Astrocyte (in vitro differentiated cells and primary cell): ENCODE results near the gene CDC37. TPM values are rescaled to one million over a fixed set of nuclear protein-coding genes. Genes with fewer than 3 reads are reported as not detected.

Source experiments
- DNase-seq: peaks from one replicate; pipeline ENCODE4 v3.0.0-alpha.2; 2010; ENCODE audit warnings: low read depth
- FAIRE-seq: peaks from 2 replicates; lab custom pipeline; 2011; peaks lifted over from hg19 to GRCh38; lab: Jason Lieb, UNC
- H2AFZ ChIP-seq: 2 replicates; pipeline ENCODE4 v1.6.0; 2012; ENCODE audit warnings: low read depth, low read length, inconsistent platforms
- H3K27ac ChIP-seq: 2 replicates; pipeline ENCODE4 v1.5.1; 2011; ENCODE audit warnings: low read depth, low read length, inconsistent platforms
- H3K27me3 ChIP-seq: 2 replicates; pipeline ENCODE4 v1.6.0; 2011; ENCODE audit warnings: low read length, inconsistent platforms; ENCODE audit not compliant: insufficient read depth
- H3K36me3 ChIP-seq: 2 replicates; pipeline ENCODE4 v1.5.1; 2011; ENCODE audit warnings: low read length, inconsistent platforms; ENCODE audit not compliant: insufficient read depth
- H3K4me1 ChIP-seq: 2 replicates; pipeline ENCODE4 v1.5.1; 2011; ENCODE audit warnings: low read length, inconsistent platforms; ENCODE audit not compliant: insufficient read depth
- H3K4me2 ChIP-seq: 2 replicates; pipeline ENCODE4 v1.6.0; 2012; ENCODE audit warnings: low read length, inconsistent platforms
- H3K4me3 ChIP-seq: 2 replicates; pipeline ENCODE4 v1.5.1; 2011; ENCODE audit warnings: low read depth, mild to moderate bottlenecking, low read length, inconsistent platforms; ENCODE audit not compliant: insufficient read depth
- H3K79me2 ChIP-seq: 2 replicates; pipeline ENCODE4 v1.6.0; 2012; ENCODE audit warnings: mild to moderate bottlenecking, low read length, inconsistent platforms; ENCODE audit not compliant: insufficient read depth
- H3K9ac ChIP-seq: 2 replicates; pipeline ENCODE4 v1.6.0; 2012; ENCODE audit warnings: mild to moderate bottlenecking, low read length, inconsistent platforms
- H3K9me3 ChIP-seq: 2 replicates; pipeline ENCODE4 v1.5.1; 2012; ENCODE audit warnings: low read depth, mild to moderate bottlenecking, low read length, inconsistent platforms; ENCODE audit not compliant: insufficient read depth
- H4K20me1 ChIP-seq: 2 replicates; pipeline ENCODE4 v1.6.0; 2012; ENCODE audit warnings: low read length, inconsistent platforms; ENCODE audit not compliant: insufficient read depth
- H3K27ac Mint-ChIP-seq: one replicate; pipeline ENCODE4 v1.8.0; 2021; ENCODE audit warnings: mild to moderate bottlenecking, mixed read lengths; ENCODE audit not compliant: unreplicated experiment
- H3K27me3 Mint-ChIP-seq: one replicate; pipeline ENCODE4 v1.8.0; 2021; ENCODE audit warnings: low read depth, mixed read lengths; ENCODE audit not compliant: unreplicated experiment
- H3K36me3 Mint-ChIP-seq: one replicate; pipeline ENCODE4 v1.8.0; 2021; ENCODE audit warnings: low read depth, mixed read lengths; ENCODE audit not compliant: unreplicated experiment
- H3K4me1 Mint-ChIP-seq: one replicate; pipeline ENCODE4 v1.8.0; 2021; ENCODE audit warnings: low read depth, mixed read lengths; ENCODE audit not compliant: unreplicated experiment
- H3K4me3 Mint-ChIP-seq: one replicate; pipeline ENCODE4 v1.8.0; 2021; ENCODE audit warnings: mild to moderate bottlenecking, moderate library complexity, mixed read lengths; ENCODE audit not compliant: unreplicated experiment
- H3K9me3 Mint-ChIP-seq: one replicate; pipeline ENCODE4 v1.8.0; 2021; ENCODE audit warnings: mild to moderate bottlenecking, mixed read lengths; ENCODE audit not compliant: unreplicated experiment
- EZH2 ChIP-seq: IDR thresholded peaks from 2 replicates; pipeline ENCODE4 v1.6.1; 2012; ENCODE audit warnings: mild to moderate bottlenecking, low read length, inconsistent platforms; ENCODE audit not compliant: insufficient read depth
- total RNA-seq: library from RNA; stranded (reverse); gene quantifications from 2 replicates; pipeline ENCODE4 v1.2.1, GENCODE V29; 2021
- TF ChIP-seq, protein P1 (sequence below): IDR thresholded peaks from 2 replicates; pipeline ENCODE4 v1.5.1; 2011; ENCODE audit warnings: low read depth, mild to moderate bottlenecking, inconsistent platforms, low read length, moderate library complexity; ENCODE audit not compliant: insufficient read depth

Gene CDC37
- total RNA-seq, 1 donor from 2014 or later: 240 TPM

DNA sequence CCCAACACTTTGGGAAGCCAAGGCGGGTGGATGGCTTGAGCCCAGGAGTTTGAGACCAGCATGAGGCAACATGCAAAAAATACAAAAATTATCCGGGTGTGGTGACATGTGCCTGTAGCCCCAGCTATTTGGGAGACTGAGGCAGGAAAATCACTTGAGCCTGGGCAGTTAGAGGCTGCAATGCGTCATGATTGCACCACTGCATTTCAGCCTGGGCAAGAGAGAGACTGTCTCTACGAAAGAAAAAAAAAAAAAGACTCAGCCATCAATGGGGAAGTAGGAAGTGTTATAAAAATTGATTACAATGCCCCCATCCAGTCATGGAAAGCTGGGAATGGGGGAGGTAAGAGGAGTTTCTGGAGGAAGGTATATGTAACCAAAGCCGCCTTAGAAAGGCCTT, 28.4 kb downstream of the CDC37 start:
- no peaks in the 10 kb centered on the region for H3K9me3 Mint-ChIP-seq
- no peaks in the 10 kb centered on the region for H3K27me3 ChIP-seq
- no peak overlapping the region for H3K4me2 ChIP-seq
- DNase-seq: no peak
- peaks cover 10% of the 10 kb centered on the region for H3K36me3 Mint-ChIP-seq
- peaks cover 4% of the 10 kb centered on the region for H3K4me1 ChIP-seq
- peaks cover 3% of the 10 kb centered on the region for H3K4me1 Mint-ChIP-seq
- H2AFZ ChIP-seq: no peak overlapping the region
- H3K36me3 ChIP-seq: peaks cover 11% of the 10 kb centered on the region
- no peak overlapping the region for H3K27ac Mint-ChIP-seq
- FAIRE-seq: no peak
- H3K4me3 Mint-ChIP-seq: no peak overlapping the region
- peaks cover 8% of the 10 kb centered on the region for H3K79me2 ChIP-seq
- TF ChIP-seq, protein P1, sequence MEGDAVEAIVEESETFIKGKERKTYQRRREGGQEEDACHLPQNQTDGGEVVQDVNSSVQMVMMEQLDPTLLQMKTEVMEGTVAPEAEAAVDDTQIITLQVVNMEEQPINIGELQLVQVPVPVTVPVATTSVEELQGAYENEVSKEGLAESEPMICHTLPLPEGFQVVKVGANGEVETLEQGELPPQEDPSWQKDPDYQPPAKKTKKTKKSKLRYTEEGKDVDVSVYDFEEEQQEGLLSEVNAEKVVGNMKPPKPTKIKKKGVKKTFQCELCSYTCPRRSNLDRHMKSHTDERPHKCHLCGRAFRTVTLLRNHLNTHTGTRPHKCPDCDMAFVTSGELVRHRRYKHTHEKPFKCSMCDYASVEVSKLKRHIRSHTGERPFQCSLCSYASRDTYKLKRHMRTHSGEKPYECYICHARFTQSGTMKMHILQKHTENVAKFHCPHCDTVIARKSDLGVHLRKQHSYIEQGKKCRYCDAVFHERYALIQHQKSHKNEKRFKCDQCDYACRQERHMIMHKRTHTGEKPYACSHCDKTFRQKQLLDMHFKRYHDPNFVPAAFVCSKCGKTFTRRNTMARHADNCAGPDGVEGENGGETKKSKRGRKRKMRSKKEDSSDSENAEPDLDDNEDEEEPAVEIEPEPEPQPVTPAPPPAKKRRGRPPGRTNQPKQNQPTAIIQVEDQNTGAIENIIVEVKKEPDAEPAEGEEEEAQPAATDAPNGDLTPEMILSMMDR: no peak
- TF ChIP-seq EZH2: no peak
- peaks cover 6% of the 10 kb centered on the region for H4K20me1 ChIP-seq
- no peaks in the 10 kb centered on the region for H3K9me3 ChIP-seq
- H3K9ac ChIP-seq: no peak overlapping the region
- no peak overlapping the region for H3K27ac ChIP-seq
- no peaks in the 10 kb centered on the region for H3K27me3 Mint-ChIP-seq
- no peak overlapping the region for H3K4me3 ChIP-seq

DNA sequence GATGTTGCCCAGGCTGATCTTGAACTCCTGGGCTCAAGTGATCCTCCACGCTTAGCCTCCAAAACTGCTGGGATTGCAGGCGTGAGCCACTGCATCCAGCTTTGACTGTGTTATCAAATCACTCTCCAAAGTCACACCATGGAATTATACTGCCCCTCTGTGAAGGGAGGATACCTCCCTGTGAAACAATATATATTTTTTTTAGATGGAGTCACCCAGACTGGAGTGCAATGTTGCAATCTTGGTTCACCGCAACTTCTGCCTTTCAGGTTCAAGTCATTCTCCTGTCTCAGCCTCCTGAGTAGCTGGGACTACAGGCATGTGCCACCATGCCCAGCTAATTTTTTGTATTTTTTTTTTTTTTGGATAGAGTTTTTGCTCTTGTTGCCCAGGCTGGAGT, 30.7 kb downstream of the CDC37 start:
- H3K36me3 ChIP-seq: peaks cover 9% of the 10 kb centered on the region
- no peaks in the 10 kb centered on the region for H4K20me1 ChIP-seq
- FAIRE-seq: no peak

More for the DNA sequence above, 30.7 kb downstream of the CDC37 start:
- H3K36me3 Mint-ChIP-seq: peaks cover 26% of the 10 kb centered on the region
- H3K27me3 ChIP-seq: no peaks in the 10 kb centered on the region
- H3K4me3 ChIP-seq: no peak overlapping the region
- H3K4me2 ChIP-seq: no peak overlapping the region
- peaks cover 2% of the 10 kb centered on the region for H3K79me2 ChIP-seq
- H3K27me3 Mint-ChIP-seq: no peaks in the 10 kb centered on the region
- H3K27ac Mint-ChIP-seq: no peak overlapping the region
- H3K9me3 ChIP-seq: no peaks in the 10 kb centered on the region
- H3K9ac ChIP-seq: no peak overlapping the region
- no peak for DNase-seq
- H3K4me1 Mint-ChIP-seq: no peaks in the 10 kb centered on the region
- no peak overlapping the region for H3K27ac ChIP-seq
- no peak overlapping the region for H3K4me3 Mint-ChIP-seq
- H3K9me3 Mint-ChIP-seq: peaks cover 3% of the 10 kb centered on the region
- H2AFZ ChIP-seq: no peak overlapping the region
- no peak for TF ChIP-seq EZH2
- TF ChIP-seq, protein P1: no peak
- no peaks in the 10 kb centered on the region for H3K4me1 ChIP-seq
